Loucy (cell line): ENCODE measurements around the gene TJP3.

ENCODE experiments used
- EZH2phosphoT487 ChIP-seq: fragments of 200-600 bp; IDR thresholded peaks from 2 replicates; pipeline ENCODE4 v1.6.1; 2018; ENCODE audit warnings: antibody characterized with exemption, mild to moderate bottlenecking, moderate library complexity, borderline replicate concordance
- TF ChIP-seq, protein P1 (sequence below): fragments of 200-600 bp; sonication (generic); conservative IDR thresholded peaks from 2 replicates; pipeline ENCODE4 v1.5.1; 2014; ENCODE audit warnings: mild to moderate bottlenecking, antibody characterized with exemption, low read length

- TF ChIP-seq, protein P1, sequence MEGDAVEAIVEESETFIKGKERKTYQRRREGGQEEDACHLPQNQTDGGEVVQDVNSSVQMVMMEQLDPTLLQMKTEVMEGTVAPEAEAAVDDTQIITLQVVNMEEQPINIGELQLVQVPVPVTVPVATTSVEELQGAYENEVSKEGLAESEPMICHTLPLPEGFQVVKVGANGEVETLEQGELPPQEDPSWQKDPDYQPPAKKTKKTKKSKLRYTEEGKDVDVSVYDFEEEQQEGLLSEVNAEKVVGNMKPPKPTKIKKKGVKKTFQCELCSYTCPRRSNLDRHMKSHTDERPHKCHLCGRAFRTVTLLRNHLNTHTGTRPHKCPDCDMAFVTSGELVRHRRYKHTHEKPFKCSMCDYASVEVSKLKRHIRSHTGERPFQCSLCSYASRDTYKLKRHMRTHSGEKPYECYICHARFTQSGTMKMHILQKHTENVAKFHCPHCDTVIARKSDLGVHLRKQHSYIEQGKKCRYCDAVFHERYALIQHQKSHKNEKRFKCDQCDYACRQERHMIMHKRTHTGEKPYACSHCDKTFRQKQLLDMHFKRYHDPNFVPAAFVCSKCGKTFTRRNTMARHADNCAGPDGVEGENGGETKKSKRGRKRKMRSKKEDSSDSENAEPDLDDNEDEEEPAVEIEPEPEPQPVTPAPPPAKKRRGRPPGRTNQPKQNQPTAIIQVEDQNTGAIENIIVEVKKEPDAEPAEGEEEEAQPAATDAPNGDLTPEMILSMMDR: no peak
- no peak for TF ChIP-seq EZH2phosphoT487
Observed at GRCh38 chr19:3669947-3670795, 38.0 kb upstream of the TJP3 start.
